NCI-H526 (cell line): Measurements from ENCODE around the gene PHF19.

Experiments
- DNase-seq, 2 experiments: peaks; one replicate each; lab custom pipeline; 2025; lab: John Stamatoyannopoulos, UW

Gene PHF19

GRCh38 chr9:120873512-120873911 lies 3.5 kb downstream of the PHF19 start:
- no peak for DNase-seq

GRCh38 chr9:120872791-120873502 lies 4.0 kb downstream of the PHF19 start:
- no peak for DNase-seq

GRCh38 chr9:120870206-120870605 lies 6.8 kb downstream of the PHF19 start:
- DNase-seq = no peak

GRCh38 chr9:120869726-120870125 lies 7.3 kb downstream of the PHF19 start:
- DNase-seq = no peak

DNA sequence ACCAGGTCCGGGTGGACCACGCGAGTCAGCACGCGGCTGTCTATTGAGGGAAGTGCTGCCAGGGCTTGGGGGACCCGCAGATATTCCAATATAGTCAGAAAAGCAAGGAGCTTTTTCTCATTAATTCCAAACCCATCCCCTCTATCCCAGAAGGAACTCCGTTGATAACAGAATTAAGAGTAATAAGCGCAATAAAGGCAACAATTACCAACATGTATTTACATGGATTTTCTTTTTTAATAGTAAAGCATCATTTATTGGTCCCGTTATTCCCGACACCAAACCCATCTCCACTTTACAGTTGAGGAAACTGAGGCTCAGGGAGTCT lies 7.7 kb downstream of the PHF19 start:
- no peak for DNase-seq

- peak; percentile 83 to 95 for DNase-seq
These were observed 8.2 kb downstream of the PHF19 start for GRCh38 chr9:120868676-120869359.

GRCh38 chr9:120868339-120868675 lies 8.7 kb downstream of the PHF19 start:
- no peak for DNase-seq

DNA sequence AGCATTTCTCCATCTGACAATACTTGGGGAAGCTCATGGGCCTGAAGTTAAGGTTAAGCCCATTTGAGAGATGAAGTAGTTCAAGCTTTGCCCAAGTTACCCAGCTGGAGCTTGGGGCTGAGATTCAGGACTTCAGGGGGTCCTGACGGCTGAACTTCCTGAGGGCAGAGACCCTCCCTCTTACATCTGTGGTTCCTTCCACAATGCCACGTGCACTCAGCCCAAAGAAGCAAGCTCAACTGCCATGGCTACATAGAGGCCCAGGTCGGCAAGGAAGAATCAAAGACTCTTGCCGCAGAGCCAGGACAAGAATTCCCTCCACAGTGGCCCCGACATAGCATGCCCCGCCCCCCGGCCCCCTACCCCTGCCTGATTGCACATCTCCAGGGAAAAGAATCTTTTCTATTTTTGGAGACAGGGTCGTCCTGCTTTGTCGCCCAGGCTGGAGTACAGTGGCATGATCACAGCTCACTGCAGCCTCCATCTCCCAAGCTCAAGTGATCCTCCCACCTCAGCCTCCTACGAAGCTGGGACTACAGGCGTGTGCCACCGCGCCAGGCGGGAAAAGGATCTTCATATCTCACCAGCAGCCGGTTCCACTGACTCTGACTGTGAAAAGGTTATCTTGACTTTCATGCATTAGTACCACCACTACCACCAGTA lies 9.2 kb downstream of the PHF19 start:
- DNase-seq = no peak

DNA sequence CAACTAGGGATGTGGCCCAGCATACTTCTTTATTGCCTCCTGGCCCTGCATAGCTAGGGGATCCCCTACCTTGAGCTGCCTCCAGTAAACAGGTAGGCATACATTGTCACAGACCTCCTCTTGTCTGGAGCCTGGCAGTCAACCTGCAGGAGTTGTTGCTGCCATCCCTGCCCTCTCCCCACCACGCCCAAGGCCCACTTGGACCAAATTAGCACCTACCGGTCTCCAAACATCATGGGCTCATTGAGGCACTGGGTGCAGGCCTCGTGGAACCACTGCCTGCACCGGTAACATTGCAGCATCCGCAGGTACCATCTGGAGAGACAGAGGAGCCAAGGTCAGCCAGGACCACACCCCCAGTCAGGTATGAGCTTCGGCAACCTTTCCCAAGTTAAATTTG lies 10.3 kb downstream of the PHF19 start:
- DNase-seq = no peak

DNA sequence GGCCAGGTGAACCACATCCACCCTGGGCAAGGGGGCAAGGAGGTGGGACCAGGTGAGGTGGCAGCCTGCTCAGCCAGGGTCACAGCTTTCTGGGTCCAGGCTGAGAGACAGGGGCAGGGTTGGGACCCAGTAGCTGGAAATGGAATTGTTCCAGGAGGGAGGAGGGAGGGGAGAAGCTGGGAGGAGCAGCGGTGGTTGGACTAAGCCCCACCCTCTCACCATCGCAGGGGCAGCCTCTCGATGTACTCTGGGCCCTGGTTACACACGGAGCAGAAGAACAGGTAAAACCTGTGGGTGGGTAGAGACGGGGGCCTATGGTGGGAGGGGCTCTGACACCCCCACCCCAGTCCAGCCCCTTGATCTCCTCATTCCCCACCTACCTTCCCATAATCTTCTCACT lies 11.2 kb downstream of the PHF19 start:
- DNase-seq = no peak

DNA sequence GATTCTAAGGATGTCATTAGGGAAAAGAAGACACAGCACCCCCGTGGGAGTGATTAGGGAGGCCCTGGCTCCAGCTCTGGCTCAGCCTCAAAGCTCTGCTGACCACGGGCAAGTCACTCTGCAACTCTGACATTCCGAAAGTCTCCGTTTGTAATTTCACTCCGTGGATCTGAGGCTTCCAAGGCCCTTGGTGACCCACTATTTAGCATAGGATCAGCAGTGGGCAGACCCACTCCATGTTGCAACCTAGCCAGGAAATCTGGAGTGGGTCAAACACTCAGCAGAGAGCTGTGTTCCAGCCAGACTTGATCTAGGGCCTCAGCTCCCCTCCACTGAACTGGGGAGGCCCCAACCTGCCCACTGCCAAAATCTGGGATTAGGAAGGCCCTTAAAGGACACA lies 11.8 kb downstream of the PHF19 start:
- no peak for DNase-seq

DNA sequence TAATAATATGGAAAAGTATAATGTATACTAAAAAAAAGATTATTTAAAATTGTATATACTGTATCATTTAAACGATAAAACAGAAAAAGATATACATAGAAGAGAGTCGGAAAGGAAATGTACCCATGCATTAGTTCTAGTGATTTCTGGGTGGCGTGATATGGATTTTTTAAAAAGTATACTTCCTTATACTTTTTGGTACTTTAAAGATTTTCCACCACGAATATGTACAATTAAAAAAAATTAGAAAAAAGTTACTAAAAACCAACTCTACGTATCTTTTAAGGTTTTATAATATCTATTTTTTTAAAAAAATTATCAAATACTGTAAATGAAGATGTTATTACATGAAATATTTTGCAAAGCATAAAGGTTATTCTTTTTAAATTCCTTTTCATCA lies 12.3 kb downstream of the PHF19 start:
- no peak for DNase-seq

DNA sequence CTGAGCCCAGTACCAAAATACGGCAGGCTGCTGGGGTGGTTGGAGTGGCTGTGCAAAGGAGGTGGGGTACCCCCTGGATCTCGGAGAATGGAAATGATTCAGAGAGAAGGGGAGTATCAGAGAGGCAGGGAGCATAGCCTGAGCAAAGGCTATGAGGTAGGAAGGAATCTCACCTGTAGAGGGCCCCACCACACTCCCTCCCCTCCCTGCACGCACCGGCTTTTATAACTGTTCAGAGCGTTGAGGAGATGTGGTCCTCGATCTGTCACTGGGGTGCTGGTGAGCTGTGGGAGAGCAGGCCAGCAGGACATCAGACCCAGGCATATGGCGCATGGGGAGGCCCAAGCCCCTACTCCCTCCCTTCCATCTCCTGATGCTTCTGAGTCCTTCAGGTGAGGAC lies 13.2 kb downstream of the PHF19 start:
- no peak for DNase-seq

GRCh38 chr9:120862452-120862851 lies 14.5 kb downstream of the PHF19 start:
- no peak for DNase-seq

GRCh38 chr9:120861935-120862334 lies 15.1 kb downstream of the PHF19 start:
- no peak for DNase-seq

GRCh38 chr9:120860083-120860482 lies 16.9 kb downstream of the PHF19 start:
- DNase-seq = no peak

GRCh38 chr9:120859361-120859760 lies 17.6 kb downstream of the PHF19 start:
- DNase-seq = no peak

DNA sequence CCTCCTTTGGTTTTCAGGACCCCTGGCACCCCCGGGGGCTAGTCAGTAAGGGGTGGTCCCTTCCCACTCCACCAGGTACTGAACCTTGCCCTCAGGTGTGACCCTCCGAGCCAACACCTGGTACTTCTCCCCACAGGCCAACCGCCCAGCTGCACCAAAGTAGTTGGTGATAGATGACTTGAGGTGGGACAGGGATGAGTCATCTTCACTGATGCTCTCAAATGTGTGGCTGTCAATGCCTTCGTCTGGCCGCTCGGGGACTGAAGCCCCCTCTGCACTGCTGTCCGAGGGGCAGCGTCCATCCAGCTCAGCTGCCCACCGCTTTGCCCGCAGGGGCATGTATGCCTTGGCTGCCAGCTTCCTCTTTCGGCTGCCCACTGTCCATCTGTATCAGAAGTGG lies 19.1 kb downstream of the PHF19 start:
- no peak for DNase-seq

DNA sequence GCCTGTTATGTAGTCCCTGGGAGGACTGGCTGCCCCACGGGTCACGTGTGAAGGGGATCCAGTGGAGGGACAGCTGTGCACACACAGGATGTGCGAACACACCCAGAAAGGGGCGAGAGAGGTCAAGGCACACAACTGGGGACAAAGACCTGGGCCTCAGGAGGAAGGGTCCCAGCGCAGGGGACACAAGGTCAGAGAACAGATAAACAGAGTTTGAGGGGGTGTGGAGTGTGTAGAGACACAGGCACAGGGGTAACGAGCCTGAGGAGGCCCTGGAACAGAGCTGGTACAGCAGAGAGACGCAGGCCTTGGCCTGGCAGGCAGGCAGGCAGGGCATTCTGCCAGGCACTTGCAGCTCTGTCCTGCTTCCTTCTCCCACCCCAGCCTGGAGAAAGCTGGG lies 19.5 kb downstream of the PHF19 start:
- DNase-seq = no peak

DNA sequence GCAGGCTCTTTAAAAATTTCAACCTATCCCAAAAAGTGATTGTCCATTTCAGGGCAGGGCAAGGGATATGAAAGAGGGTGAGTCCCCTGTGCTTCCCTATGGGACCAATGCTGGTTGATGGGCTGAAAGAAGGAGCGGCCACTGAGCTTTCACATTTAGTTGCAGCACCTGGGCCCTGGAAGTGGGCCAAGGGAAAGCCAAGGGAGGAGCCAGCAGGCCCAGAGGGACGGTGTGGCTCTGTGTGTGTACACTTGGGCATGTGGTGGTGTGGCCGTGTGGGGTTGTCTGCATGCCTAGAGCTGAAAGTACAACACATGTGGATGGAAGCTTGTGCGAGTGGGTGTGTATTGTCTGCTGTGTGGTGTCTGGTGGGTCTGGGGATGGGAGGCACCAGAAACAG lies 20.3 kb downstream of the PHF19 start:
- DNase-seq = no peak

DNA sequence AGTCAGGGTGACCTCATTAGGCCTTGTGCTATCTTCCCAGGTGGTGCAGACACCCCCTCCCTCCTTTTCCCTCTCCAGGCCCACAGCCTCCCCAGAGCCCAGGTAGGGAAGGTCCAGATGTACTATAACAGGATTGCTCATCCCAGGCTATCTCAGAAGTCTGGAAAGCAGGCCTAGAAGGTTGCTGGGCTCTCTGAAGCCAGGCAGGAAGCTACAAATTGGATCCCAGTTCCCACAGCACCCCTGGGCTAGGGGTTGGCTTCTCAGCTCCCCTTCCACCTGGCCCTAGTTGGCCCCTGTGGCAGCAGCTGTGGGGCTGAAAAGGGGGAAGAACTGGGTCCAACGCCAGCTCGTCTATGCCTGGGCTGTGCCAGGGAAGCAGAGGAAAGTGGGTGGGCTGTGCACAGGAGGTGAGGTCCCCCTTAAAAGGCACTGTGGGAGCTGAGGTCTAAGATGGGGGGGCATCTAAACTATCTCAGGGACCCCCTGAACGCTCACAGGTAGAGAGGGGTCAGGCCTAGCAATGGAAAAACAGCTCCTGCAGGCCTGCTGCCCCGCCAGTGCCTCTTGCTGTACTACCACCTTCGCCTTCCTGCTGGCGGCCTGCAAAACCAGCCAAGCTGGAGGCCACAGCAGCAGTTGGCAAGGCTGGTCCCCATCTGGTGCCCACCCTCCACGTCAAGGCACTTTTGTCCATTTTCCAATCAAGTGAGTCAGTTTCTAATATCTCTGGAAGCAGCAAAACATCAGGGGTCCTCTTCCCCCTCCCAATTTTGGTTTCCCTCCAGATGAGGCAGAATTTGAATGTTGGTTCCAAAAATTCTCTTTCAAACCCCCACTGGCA lies 20.9 kb downstream of the PHF19 start:
- no peak for DNase-seq

DNA sequence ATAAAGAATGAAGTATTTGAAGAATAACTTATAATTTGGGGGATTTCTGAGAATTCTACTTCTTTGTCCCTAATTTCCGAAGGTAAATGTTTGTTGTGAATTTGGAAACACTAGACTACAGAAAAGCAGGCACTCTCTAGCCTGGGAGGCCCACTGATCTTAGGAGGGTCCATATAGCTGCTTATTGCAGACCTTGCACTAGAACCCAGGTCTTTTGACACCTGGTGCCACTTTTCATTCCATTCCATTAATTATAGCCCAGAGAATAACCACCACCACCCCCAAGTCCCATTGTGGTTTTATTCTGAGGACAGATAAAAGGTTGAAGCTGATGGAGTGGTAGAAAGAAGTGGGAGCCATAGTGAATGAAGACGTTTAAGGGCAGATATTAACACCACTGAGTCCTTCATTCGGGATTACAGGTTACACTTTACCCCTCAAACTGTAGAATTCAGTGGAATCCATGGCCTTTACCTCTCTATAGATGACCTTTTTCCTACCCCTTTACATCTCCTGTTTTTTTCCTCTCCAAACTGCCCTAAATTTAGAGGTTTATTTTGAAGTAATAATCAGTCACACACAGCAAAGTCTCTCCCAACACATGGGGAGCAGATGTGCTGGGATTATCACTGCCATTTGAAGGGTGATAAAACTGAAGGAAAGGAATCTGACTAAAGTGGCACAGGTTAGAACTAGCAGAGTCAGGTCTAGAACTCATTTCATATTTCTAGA lies 22.2 kb downstream of the PHF19 start:
- no peak for DNase-seq
